ENCODE data around the gene ACVRL1. TPM values are rescaled to one million over a fixed set of nuclear protein-coding genes. Genes with fewer than 3 reads are reported as not detected.
A peak's percentile ranks its signal among the peaks of the same experiment; 100 is the strongest.

The ACVRL1 gene
- total RNA-seq, 1 experiment from 2014 or later = not detected

GRCh38 chr12:51951843-51952722 is 44.8 kb downstream of the ACVRL1 start:
- Mint-ChIP-seq H3K9me3 (ENCODE audit: unreplicated experiment) (no peaks in the 10 kb centered on the region), H3K27me3 (ENCODE audit: insufficient read depth, unreplicated experiment) (no peaks in the 10 kb centered on the region), H3K4me3 (ENCODE audit: unreplicated experiment) (peak overlapping the region; percentile 87), H3K36me3 (ENCODE audit: insufficient read depth, unreplicated experiment) (peaks cover 15% of the 10 kb centered on the region), H3K27ac (ENCODE audit: unreplicated experiment) (peak overlapping the region; percentile 78), H3K4me1 (ENCODE audit: low read depth, unreplicated experiment) (peaks cover 33% of the 10 kb centered on the region)
- peak in 1 of 2 experiments; percentile 36 for DNase-seq
- no peaks in the 10 kb centered on the region for H3K9me3 ChIP-seq
- H3K4me3 ChIP-seq (ENCODE audit: low read depth, low read length) = peak overlapping the region; percentile 72
- no peaks in the 10 kb centered on the region for H3K36me3 ChIP-seq (ENCODE audit: control insufficient read depth, insufficient read depth, low read length)
- CTCF ChIA-PET = interaction anchor here (1.4 kb wide), 1 partner anchor 73 kb away, joined by 6 read pairs; no protein-coding TSS in a partner anchor
- intact Hi-C loops (cut with micrococcal nuclease; ENCODE audit: unreplicated experiment) = loop anchor here (1.0 to 2.0 kb wide), 3 partner anchors 9 to 57 kb away; no protein-coding TSS in a partner anchor
- no peaks in the 10 kb centered on the region for H3K27me3 ChIP-seq (replicated peaks; ENCODE audit: control insufficient read depth, insufficient read depth, low read length)
- BruUV-seq (replicated peaks) = no TSS peak
- no peak for TF ChIP-seq CTCF (IDR thresholded peaks at IDR 0.05; ENCODE audit: insufficient read depth in 1 of 2, low read depth in 1 of 2, low read length in 1 of 2, severe bottlenecking in 1 of 2, unreplicated experiment in 1 of 2)
- H3K4me1 ChIP-seq = peaks cover 30% of the 10 kb centered on the region
- POLR2A ChIA-PET = interaction anchor here (0.5 to 0.9 kb wide), 3 partner anchors 10 to 32 kb away, joined by 3 to 8 read pairs (median 4); no protein-coding TSS in a partner anchor

- no peak for TF ChIP-seq CTCF (IDR thresholded peaks at IDR 0.05; ENCODE audit: insufficient read depth in 1 of 2, low read depth in 1 of 2, low read length in 1 of 2, severe bottlenecking in 1 of 2, unreplicated experiment in 1 of 2)
- H3K9me3 Mint-ChIP-seq (ENCODE audit: unreplicated experiment) = no peaks in the 10 kb centered on the region
- DNase-seq = no peak
- H3K9me3 ChIP-seq = no peaks in the 10 kb centered on the region
- peak overlapping the region; percentile 78 for H3K27ac Mint-ChIP-seq (ENCODE audit: unreplicated experiment)
- H3K36me3 Mint-ChIP-seq (ENCODE audit: insufficient read depth, unreplicated experiment) = peaks cover 22% of the 10 kb centered on the region
- peaks cover 36% of the 10 kb centered on the region for H3K4me1 ChIP-seq
- CTCF ChIA-PET = interaction anchor here (0.7 kb wide), 1 partner anchor 24 kb away, joined by 5 read pairs; no protein-coding TSS in a partner anchor
- H3K4me3 ChIP-seq (ENCODE audit: low read depth, low read length) = peak overlapping the region; percentile 72
- H3K4me1 Mint-ChIP-seq (ENCODE audit: low read depth, unreplicated experiment) = peaks cover 33% of the 10 kb centered on the region
- H3K36me3 ChIP-seq (ENCODE audit: control insufficient read depth, insufficient read depth, low read length) = no peaks in the 10 kb centered on the region
- no peaks in the 10 kb centered on the region for H3K27me3 ChIP-seq (replicated peaks; ENCODE audit: control insufficient read depth, insufficient read depth, low read length)
- POLR2A ChIA-PET = interaction anchor here (1.0 kb wide), 1 partner anchor 24 kb away, joined by 3 read pairs; no protein-coding TSS in a partner anchor
- no peaks in the 10 kb centered on the region for H3K27me3 Mint-ChIP-seq (ENCODE audit: insufficient read depth, unreplicated experiment)
- intact Hi-C loops (cut with micrococcal nuclease; ENCODE audit: unreplicated experiment) = loop anchor here (2.0 kb wide), 1 partner anchor 58 kb away; no protein-coding TSS in a partner anchor
- no TSS peak for BruUV-seq (replicated peaks)
- peak overlapping the region; percentile 87 for H3K4me3 Mint-ChIP-seq (ENCODE audit: unreplicated experiment)
Observed at GRCh38 chr12:51953089-51953488, 45.8 kb downstream of the ACVRL1 start.

GRCh38 chr12:51953864-51954263 is 46.6 kb downstream of the ACVRL1 start:
- Mint-ChIP-seq H3K36me3 (ENCODE audit: insufficient read depth, unreplicated experiment) (peaks cover 29% of the 10 kb centered on the region), H3K9me3 (ENCODE audit: unreplicated experiment) (no peaks in the 10 kb centered on the region), H3K27me3 (ENCODE audit: insufficient read depth, unreplicated experiment) (no peaks in the 10 kb centered on the region), H3K4me3 (ENCODE audit: unreplicated experiment) (peak overlapping the region; percentile 87), H3K27ac (ENCODE audit: unreplicated experiment) (peak overlapping the region; percentile 78), H3K4me1 (ENCODE audit: low read depth, unreplicated experiment) (peaks cover 35% of the 10 kb centered on the region)
- intact Hi-C loops (cut with micrococcal nuclease; ENCODE audit: unreplicated experiment) = loop anchor here (1.0 to 2.0 kb wide), 2 partner anchors 26 to 59 kb away; no protein-coding TSS in a partner anchor
- Histone ChIP-seq H3K9me3 (no peaks in the 10 kb centered on the region), H3K4me1 (peaks cover 41% of the 10 kb centered on the region), H3K27me3 (replicated peaks; ENCODE audit: control insufficient read depth, insufficient read depth, low read length) (no peaks in the 10 kb centered on the region), H3K4me3 (ENCODE audit: low read depth, low read length) (peak overlapping the region; percentile 72), H3K36me3 (ENCODE audit: control insufficient read depth, insufficient read depth, low read length) (no peaks in the 10 kb centered on the region)
- no peak for DNase-seq
- POLR2A ChIA-PET = interaction anchor here (0.5 to 1.0 kb wide), 2 partner anchors 12 to 23 kb away, joined by 3 read pairs; no protein-coding TSS in a partner anchor
- TSS peak; percentile 28 for BruUV-seq (replicated peaks)
- CTCF ChIA-PET = interaction anchor here (1.0 to 1.1 kb wide), 2 partner anchors 18 to 23 kb away, joined by 4 to 5 read pairs; no protein-coding TSS in a partner anchor
- no peak for TF ChIP-seq CTCF (IDR thresholded peaks at IDR 0.05; ENCODE audit: insufficient read depth in 1 of 2, low read depth in 1 of 2, low read length in 1 of 2, severe bottlenecking in 1 of 2, unreplicated experiment in 1 of 2)
